GM10847 (cell line): Measurements from ENCODE around the gene C19orf73.

Source experiments
- POLR2A ChIP-seq: IDR thresholded peaks from 2 replicates; pipeline ENCODE4 v1.6.1; 2011; ENCODE audit not compliant: insufficient read length; ENCODE audit errors: extremely low read depth

The C19orf73 gene

GRCh38 chr19:49151267-49152118, 32.5 kb upstream of the C19orf73 start:
- no peak for TF ChIP-seq POLR2A

GRCh38 chr19:49150944-49151243, 32.0 kb upstream of the C19orf73 start:
- TF ChIP-seq POLR2A, result no peak

- TF ChIP-seq POLR2A, result no peak
These were observed 31.4 kb upstream of the C19orf73 start for GRCh38 chr19:49150106-49150943.

GRCh38 chr19:49149652-49150105, 30.7 kb upstream of the C19orf73 start:
- no peak for TF ChIP-seq POLR2A

- TF ChIP-seq POLR2A, result no peak
These were observed 30.1 kb upstream of the C19orf73 start for GRCh38 chr19:49148784-49149651.

- TF ChIP-seq POLR2A, result no peak
These were observed 29.2 kb upstream of the C19orf73 start for GRCh38 chr19:49148044-49148682.

GRCh38 chr19:49145573-49146407, 26.8 kb upstream of the C19orf73 start:
- TF ChIP-seq POLR2A, result no peak

- TF ChIP-seq POLR2A, result no peak
These were observed 24.0 kb upstream of the C19orf73 start for GRCh38 chr19:49142866-49143335.

- no peak for TF ChIP-seq POLR2A
These were observed 22.4 kb upstream of the C19orf73 start for GRCh38 chr19:49141352-49141751.

- TF ChIP-seq POLR2A, result no peak
These were observed 22.0 kb upstream of the C19orf73 start for GRCh38 chr19:49140951-49141350.

GRCh38 chr19:49136771-49137171, 17.8 kb upstream of the C19orf73 start:
- TF ChIP-seq POLR2A, result no peak

GRCh38 chr19:49135686-49136085, 16.7 kb upstream of the C19orf73 start:
- no peak for TF ChIP-seq POLR2A

- TF ChIP-seq POLR2A, result no peak
These were observed 14.9 kb upstream of the C19orf73 start for GRCh38 chr19:49133621-49134454.
